ENCODE measurements around the gene HIGD2B.
"Not testable (repeated sequence)": the region's sequence is repeated elsewhere in the genome, so short reads cannot be mapped to it uniquely, and the experiment has no call there.

HIGD2B gene

DNA sequence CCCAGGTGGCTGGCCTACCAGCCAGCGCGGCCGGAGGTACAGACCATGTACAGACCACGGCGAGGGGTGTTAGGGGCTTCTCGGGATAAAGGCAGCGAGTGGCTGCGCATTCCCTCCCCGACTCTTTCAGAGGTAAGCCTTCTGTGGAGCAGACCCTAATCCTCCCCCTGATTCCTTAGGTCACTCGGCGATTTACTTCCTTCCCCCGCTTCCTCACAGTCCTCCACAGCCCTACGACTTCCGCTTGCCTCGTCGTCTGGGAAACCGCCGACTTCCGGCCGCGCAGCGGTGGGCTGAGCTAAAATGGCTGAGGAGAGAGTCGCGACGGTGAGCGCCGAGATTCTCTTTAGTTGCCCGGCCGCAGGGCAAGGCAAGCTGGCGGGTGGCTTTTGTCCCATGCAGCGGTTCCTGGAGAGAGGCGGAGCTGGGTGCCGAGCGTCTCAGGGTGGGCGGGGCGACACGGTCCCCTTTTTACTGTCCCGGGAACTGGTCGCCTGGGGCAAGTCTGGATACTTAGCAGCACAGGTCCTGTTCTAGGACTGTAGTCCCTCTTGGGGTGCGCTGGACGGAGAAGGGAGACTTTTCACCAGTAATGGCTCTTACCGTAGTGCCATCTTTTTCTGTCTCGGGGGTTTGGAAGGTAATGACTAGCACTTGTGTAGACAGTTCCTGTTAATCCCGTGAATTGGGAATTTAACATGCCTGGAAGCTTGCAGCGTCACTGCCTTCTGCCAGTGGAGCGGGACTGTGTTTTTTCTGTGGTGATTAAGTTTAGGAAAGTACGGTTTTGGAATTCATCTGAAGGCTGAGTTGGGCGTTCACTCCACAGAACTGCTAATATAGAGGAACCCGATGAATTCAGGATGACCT is at the start of gene HIGD2B, which contains the start of gene BBS4:
Gene HIGD2B, minus strand, starts transcription at position 258 of the 870 bp plus-strand sequence. CDS start 9,808 bp downstream, outside the sequence.
Gene BBS4, plus strand, starts transcription at position 283 of the 870 bp plus-strand sequence. Its CDS starts 21 bp downstream, at position 304.
- TF ChIP-seq, protein P1, sequence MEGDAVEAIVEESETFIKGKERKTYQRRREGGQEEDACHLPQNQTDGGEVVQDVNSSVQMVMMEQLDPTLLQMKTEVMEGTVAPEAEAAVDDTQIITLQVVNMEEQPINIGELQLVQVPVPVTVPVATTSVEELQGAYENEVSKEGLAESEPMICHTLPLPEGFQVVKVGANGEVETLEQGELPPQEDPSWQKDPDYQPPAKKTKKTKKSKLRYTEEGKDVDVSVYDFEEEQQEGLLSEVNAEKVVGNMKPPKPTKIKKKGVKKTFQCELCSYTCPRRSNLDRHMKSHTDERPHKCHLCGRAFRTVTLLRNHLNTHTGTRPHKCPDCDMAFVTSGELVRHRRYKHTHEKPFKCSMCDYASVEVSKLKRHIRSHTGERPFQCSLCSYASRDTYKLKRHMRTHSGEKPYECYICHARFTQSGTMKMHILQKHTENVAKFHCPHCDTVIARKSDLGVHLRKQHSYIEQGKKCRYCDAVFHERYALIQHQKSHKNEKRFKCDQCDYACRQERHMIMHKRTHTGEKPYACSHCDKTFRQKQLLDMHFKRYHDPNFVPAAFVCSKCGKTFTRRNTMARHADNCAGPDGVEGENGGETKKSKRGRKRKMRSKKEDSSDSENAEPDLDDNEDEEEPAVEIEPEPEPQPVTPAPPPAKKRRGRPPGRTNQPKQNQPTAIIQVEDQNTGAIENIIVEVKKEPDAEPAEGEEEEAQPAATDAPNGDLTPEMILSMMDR (IDR thresholded peaks at IDR 0.05; ENCODE audit: insufficient read depth, low read depth, low read length, missing control alignments): no peak

DNA sequence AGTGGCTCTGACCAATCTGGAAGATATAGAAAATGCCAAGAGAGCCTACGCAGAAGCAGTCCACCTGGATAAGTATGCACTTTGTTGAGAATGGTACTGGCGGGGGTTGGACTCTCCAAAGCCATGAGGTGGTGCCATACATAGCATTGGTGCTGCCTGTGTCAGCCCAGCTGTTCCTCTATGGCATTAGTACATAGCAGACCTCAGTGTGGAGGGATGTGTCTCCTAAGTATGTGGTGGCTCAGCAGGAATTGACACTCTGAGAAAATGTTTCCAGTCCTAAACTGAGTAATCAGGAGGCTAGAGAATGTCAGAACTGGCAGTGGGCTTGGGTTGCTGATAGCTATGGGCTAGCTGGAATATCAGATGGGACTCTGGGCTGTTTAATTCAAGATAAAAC is 49.1 kb upstream of the HIGD2B start:
- TF ChIP-seq, protein P1 (IDR thresholded peaks at IDR 0.05; ENCODE audit: insufficient read depth, low read depth, low read length, missing control alignments): no peak
- no peak overlapping the region for H3K4me3 ChIP-seq (ENCODE audit: low read length)
- DNase-seq (ENCODE audit: low read depth): no peak

More for the DNA sequence above, at the start of gene HIGD2B, which contains the start of gene BBS4:
- peak; percentile 90 for DNase-seq (ENCODE audit: low read depth)
- peak within 1 kb of the TSS; percentile 84 for H3K4me3 ChIP-seq (ENCODE audit: low read length)

DNA sequence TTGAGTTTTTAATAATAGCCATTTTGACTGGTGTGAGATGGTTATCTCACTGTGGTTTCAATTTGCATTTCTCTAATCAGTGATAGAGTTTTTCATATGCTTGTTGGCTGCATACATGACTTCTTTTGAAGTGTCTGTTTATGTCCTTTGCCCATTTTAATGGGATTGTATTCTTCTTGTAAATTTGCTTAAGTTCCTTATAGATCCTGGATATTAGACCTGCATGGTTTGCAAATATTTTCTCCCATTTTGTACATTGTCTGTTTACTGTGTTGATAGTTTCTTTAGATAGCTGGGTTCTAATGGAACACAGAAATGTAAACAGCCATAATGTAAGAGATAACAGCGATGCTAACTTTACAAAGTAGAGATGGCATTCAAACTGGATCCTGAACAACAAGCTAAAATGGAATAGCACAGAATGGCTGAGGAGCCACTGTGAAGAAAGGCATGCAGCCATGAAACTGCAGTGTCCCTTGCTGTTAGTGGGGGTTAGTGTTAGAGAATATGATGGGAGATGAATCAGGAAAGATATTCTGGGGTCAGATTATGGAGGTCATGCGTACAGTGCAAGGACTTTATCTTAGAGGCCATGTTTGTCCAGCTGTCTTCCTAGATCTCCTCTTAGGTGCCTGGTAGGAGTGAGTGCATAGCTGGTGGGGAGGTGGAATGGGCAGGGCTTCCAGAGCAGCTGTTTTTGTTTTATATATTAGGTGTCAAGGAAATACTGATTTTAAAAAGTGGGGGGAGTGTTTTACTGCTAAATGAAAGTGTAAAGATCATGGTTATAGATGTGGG is 48.2 kb upstream of the HIGD2B start:
- no peak overlapping the region for H3K4me3 ChIP-seq (ENCODE audit: low read length)
- DNase-seq (ENCODE audit: low read depth): no peak
- TF ChIP-seq, protein P1 (IDR thresholded peaks at IDR 0.05; ENCODE audit: insufficient read depth, low read depth, low read length, missing control alignments): no peak

DNA sequence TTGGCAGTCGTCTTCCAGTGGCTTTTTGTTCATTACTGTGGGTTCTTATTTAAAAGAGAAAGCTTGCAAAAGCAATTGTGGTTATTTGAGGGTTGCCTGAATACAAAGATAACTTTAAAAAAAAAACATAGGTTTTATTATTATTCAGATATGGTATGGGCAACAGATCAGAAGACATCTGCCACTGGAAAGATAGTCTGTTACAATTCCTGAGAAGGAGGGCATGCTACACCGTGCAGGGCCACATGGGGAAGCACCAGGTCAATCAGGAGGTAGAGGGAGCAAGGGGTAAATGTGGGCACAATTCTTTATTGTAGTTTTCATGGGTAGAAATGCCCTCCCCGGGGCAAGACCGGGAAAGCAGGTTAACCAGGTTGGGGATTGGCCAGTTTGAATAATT is 46.5 kb upstream of the HIGD2B start:
- TF ChIP-seq, protein P1 (IDR thresholded peaks at IDR 0.05; ENCODE audit: insufficient read depth, low read depth, low read length, missing control alignments): peak; percentile 13
- H3K4me3 ChIP-seq (ENCODE audit: low read length): no peak overlapping the region
- no peak for DNase-seq (ENCODE audit: low read depth)

DNA sequence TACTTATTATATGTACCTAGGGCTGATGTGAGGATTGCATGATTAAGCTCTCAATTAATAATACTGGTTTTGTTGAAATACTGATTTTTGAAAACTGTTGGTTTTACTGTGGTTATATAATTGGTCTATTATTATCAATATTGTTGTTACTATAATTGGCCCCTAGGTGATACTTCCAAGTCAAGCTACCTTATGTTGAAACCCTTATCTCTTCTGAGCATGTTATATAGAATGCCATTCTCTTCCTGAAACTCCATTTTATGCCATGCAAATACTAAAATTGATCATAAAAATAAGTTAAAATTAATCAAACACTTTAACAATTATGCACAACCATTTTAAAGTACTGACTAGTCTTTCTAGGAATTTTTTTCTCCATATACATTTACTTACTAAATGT is 46.1 kb upstream of the HIGD2B start:
- H3K4me3 ChIP-seq (ENCODE audit: low read length): no peak overlapping the region
- TF ChIP-seq, protein P1 (IDR thresholded peaks at IDR 0.05; ENCODE audit: insufficient read depth, low read depth, low read length, missing control alignments): no peak
- no peak for DNase-seq (ENCODE audit: low read depth)

GRCh38 chr15:72728821-72729220 is 42.8 kb upstream of the HIGD2B start:
- no peak overlapping the region for H3K4me3 ChIP-seq (ENCODE audit: low read length)
- no peak for DNase-seq (ENCODE audit: low read depth)
- TF ChIP-seq, protein P1 (IDR thresholded peaks at IDR 0.05; ENCODE audit: insufficient read depth, low read depth, low read length, missing control alignments): no peak

DNA sequence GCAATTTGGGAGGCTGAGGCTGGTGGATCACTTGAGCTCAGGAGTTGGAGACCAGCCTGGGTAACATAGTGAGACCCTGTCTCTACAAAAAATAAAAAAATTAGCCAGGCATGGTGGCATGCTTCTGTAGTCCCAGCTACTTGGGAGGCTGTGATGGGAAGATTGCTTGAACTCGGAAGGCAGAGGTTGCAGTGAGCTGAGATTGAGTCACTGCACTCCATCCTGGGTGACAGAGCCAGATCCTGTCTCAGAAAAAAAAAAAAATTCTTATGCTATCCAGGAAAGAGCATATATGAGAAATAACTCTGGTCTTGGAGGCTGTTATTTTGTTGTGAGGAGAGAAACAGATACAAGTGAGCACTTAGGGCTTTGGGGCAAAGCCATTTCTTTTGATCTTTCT is 42.3 kb upstream of the HIGD2B start:
- H3K4me3 ChIP-seq (ENCODE audit: low read length); DNase-seq (ENCODE audit: low read depth): not testable (repeated sequence)

Measured in epithelial cell of esophagus (primary cell).